M059J (cell line): ENCODE results near the gene PLD2. TPM values are rescaled to one million over a fixed set of nuclear protein-coding genes. Genes with fewer than 3 reads are reported as not detected.
A peak's percentile ranks its signal among the peaks of the same experiment; 100 is the strongest.
"Not testable (repeated sequence)": the region's sequence is repeated elsewhere in the genome, so short reads cannot be mapped to it uniquely, and the experiment has no call there.

ENCODE experiments used
- DNase-seq: peaks from one replicate; pipeline ENCODE4 v3.0.0-alpha.2; 2012; ENCODE audit warnings: low read depth
- total RNA-seq: library from RNA; depleted of rRNA; stranded (reverse); fragments of >200 nt; shearing (Covaris generic); gene quantifications from 2 replicates; pipeline ENCODE4 v1.2.3, GENCODE V29; 2014

Gene PLD2
- total RNA-seq, 1 experiment from 2014 or later: 7.5 TPM

- peak; percentile 84 for DNase-seq
Observed at GRCh38 chr17:4789951-4790704, 16.8 kb upstream of the PLD2 start.

DNA sequence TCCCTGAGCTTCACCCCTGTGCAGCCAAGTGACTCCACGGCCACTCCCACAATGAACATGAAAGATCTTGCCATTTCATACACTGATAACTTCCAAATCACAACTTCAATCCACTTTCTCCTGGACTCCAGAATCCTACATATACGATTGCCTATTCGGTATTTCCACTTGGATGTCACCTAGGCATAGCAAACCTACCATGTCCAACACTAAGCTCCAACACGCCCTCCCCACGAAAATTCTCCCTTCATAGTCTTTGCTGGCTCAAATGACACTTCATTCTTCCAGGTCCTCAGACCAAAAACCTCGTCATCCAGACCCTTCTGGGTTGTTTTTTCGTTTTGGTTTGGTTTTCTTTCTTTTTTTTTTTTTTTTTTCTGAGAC lies 16.3 kb upstream of the PLD2 start:
- DNase-seq: no peak

DNA sequence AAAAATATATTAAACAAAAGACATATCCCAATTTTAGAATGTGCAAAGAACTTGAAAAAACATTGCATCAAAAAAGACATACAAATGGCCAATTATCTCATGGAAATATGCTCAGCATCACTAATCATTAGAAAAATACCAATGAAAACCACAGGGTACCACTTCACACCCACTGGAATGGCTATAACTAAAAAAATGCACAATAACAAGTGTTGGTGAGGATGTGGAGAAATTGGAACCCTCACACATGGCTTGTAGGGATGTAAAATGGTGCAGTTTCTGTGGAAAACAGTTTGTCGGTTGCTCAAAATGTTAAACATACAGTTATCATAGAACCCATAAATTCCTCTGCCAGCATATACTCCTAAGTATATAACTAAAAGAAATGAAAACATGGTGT lies 11.8 kb upstream of the PLD2 start:
- no peak for DNase-seq

DNA sequence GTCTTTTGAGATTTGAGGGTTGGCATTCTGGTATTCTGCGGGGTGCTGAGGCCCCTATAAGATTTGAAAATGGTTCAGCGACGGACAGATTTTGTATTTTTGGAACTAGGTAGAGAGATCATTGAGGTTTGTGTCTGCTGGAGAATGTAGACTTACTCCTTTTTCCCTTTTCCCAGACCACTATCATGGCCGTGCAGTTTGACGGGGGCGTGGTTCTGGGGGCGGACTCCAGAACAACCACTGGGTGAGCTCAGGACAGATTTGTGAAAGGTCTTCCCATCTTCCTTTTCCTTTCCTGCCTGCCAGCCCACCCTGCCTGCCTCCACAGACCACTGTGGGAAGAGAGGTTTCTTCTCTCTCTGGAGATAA lies 10.4 kb upstream of the PLD2 start:
- peak; percentile 39 for DNase-seq

DNA sequence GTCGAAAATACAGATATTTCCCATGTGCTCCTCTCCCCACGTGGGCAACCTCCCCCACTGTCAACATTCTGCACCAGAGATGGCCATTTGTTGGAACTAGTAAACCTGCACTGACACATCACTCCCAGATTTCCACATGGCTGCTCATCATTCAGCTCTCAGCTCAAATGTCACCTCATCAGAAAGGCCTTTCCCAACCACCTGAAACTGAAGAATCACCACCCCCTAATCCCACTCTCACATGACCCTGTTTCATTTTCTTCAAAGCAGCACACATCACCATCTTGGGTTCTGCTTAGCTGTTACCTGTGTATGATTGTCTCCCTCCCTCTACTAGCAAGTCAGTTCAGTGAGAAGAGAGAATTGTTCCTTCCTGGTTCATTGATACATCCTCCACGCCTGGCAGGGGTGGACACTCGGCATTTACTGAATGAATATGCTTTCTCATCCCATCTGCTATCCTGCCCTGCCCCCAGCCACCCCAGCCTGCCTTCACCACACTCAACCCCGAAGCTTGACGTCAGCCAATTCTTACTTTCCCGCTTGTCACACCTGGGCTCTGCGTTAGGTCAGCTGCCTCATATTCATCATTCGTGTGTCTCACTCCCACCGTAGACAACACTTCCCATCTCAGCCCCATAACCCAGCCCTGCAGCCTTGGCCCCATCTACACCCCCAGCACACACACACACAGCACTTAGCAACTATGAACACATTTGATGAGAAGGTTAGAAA lies 6.3 kb upstream of the PLD2 start:
- DNase-seq: no peak

- DNase-seq: no peak
Observed at GRCh38 chr17:4802228-4802627, 4.7 kb upstream of the PLD2 start, which contains the start of gene C17orf114. Gene C17orf114 (minus strand): TSS chr17:4802328.

- DNase-seq: peak; percentile 29
Observed at GRCh38 chr17:4806456-4806776, 536 bp upstream of the PLD2 start.

- no peak for DNase-seq
Observed at GRCh38 chr17:4807605-4808377, 839 bp downstream of the PLD2 start.

GRCh38 chr17:4808378-4808767 lies 1.4 kb downstream of the PLD2 start:
- no peak for DNase-seq

DNA sequence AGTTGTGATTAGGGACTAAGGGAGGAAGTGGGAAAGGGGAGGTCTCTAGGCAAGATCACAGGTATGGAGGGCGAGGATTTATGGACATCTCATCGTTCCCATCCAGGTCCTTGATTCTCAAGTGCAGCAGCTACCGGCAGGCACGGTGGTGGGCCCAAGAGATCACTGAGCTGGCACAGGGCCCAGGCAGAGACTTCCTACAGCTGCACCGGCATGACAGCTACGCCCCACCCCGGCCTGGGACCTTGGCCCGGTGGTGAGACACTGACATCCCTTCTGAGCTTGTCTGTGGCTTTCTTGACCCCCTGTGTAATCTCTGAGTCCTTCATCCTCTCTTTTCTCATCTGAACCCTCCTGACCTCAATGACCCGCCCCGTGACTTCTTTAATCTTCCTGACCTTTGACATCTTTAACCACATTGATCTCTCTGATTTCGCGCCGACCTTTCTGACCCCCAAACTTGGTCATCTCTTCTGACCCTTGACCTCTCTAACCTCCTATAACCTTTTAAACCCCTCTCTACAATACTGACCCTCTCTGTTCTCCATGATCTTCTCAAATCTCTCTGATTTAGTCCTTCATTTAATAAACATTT lies 3.8 kb downstream of the PLD2 start:
- no peak for DNase-seq

DNA sequence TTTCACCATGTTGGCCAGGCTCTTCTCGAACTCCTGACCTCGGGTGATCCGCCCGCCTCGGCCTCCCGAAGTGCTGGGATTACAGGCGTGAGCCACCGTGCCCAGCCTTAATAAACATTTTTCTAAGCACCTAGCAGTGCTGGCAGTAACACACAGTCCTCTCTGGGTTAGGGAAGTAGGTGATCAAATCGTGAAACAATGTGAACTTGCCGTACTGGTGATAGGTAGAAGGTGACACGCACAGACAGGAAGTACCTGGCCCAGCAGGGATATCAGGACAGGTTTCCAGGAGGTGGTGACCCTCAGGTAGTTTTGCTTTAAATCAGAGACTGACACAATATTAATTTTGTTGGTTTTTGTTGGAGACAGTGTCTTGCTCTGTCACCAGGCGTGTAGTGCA lies 4.5 kb downstream of the PLD2 start:
- DNase-seq: no peak

- DNase-seq: no peak
Observed at GRCh38 chr17:4812690-4813089, 5.7 kb downstream of the PLD2 start.

DNA sequence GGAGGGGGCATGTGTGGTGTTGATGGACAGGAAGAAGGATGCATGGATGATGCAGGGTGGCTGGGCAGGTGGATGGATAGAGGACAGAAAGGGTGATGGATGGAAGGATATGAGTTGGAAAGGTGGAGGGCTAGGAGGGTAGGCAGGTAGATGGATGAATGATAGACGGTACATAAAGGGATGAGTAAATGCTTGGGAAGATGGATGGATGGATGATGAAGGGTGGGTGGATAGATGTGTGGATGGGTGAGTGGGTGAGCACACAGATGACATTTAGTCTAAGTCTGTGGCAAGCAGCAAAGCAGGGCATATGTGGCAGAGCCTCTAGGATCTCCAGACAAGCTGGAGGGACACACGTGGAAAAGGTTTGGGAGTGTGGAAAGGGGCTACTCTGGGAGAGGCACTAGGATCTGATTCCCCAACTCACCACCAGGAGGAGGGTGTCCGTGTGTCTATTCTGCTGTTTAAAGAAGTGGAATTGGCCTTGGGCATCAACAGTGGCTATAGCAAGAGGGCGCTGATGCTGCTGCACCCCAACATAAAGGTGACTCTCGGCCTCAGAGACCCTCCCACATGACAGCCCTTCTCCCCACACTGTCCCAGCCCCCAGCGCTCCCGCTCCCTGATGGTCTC lies 8.2 kb downstream of the PLD2 start:
- no peak for DNase-seq

GRCh38 chr17:4816826-4817225 lies 9.9 kb downstream of the PLD2 start:
- no peak for DNase-seq

GRCh38 chr17:4818276-4818675 lies 11.3 kb downstream of the PLD2 start:
- no peak for DNase-seq

GRCh38 chr17:4822835-4823234 lies 15.9 kb downstream of the PLD2 start:
- DNase-seq: no peak

GRCh38 chr17:4823373-4824089 lies 16.6 kb downstream of the PLD2 start:
- no peak for DNase-seq

DNA sequence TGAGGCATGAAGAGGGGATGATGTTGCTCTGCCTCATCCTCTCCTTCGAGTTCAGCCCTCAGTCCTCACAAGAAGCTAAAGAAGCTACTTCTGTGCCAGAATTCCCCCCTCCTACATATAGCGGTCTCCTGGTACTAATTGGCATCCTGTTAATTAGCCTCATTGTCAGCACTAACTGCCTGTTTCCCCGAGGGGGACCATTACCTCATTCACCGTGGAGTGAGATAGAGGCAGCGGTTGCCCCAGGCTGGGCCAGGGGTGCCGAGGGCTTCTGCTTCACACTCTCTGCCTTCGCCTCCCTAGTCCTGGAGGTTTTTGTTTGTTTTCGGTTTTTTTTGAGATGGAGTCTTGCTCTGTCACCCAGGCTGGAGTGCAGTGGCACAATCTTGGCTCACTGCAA lies 20.4 kb downstream of the PLD2 start:
- no peak for DNase-seq

- not testable (repeated sequence) for DNase-seq
Observed at GRCh38 chr17:4832829-4833177, 25.9 kb downstream of the PLD2 start.

DNA sequence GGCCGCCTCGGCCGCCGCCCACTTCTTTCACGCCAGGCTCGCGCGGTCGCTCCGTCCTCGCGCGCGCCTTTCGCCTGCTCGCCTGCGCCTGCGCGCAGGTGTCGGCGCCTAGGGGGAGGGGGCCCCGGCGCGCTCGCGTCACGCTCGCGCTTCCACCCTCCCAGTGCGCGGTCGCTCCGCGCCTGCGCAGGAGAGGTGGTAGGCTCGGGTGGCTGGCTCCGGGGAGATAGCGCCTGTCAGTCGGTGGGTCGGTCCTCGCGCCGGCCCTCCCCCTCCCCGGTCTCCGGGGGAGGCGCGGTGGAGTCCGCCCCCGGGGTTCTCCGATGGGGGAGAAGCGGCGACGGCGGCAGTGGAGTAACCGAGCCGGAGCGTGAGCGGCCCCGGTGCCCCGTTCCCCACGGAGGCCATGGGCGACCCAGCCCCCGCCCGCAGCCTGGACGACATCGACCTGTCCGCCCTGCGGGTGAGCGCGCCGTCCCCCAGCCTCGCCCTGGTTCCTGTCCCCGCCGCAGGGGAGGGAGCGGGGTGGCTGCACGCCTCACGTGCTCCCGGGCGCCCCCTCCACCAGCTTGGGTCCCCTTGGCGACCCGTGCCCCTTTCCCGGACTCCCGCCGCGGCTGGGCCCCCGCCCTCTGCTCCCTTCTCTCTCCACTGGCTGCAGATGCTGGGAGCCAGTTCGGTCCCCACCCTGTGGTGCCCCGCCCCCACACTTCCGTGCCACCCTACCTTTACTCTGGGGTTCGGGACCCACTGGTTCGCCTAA lies 26.4 kb downstream of the PLD2 start, which contains the start of gene MINK1:
Gene MINK1, plus strand, starts transcription at position 163 of the 763 bp plus-strand sequence. Its CDS starts 244 bp downstream, at position 407.
- peak; percentile 88 for DNase-seq
